B cell (primary cell): Measurements from ENCODE around the gene EDN1. TPM values are rescaled to one million over a fixed set of nuclear protein-coding genes. Genes with fewer than 3 reads are reported as not detected.
"Not testable (repeated sequence)": the region's sequence is repeated elsewhere in the genome, so short reads cannot be mapped to it uniquely, and the experiment has no call there.

Experiments
- ATAC-seq: fragments of 200-7000 bp; cut with Tn5 transposase; one replicate; pipeline ENCODE4 v1.10.0; 2021; ENCODE audit warnings: low read depth, mild to moderate bottlenecking, moderate number of reproducible peaks, moderate library complexity
- CTCF ChIA-PET: fragments of 350-600 bp; sonication (Branson Sonifier 250); formaldehyde crosslinking; loops from one replicate; lab custom pipeline; 2021; ENCODE audit warnings: antibody characterized with exemption, inconsistent platforms; lab: Charles Lee
- POLR2A ChIA-PET: fragments of 350-600 bp; sonication (Branson Sonifier 250); formaldehyde crosslinking; loops from one replicate; lab custom pipeline; 2021; ENCODE audit warnings: antibody characterized with exemption; lab: Charles Lee
- DNase-seq: peaks from one replicate; pipeline ENCODE4 v3.0.0; 2013
- H2AFZ ChIP-seq: 2 replicates; pipeline ENCODE4 v1.6.1; 2012; ENCODE audit warnings: mild to moderate bottlenecking, low read depth, low read length; ENCODE audit not compliant: insufficient read depth, poor library complexity, severe bottlenecking
- H3K27ac ChIP-seq, 2 donors: 1 replicate in 1 of 2; 2 replicates in 1 of 2; pipeline ENCODE4 v1.5.1; 2012 to 2013; ENCODE audit warnings: low read length in 2 of 2, mild to moderate bottlenecking in 2 of 2, moderate library complexity in 1 of 2
- H3K27me3 ChIP-seq, 4 experiments: fragments of 200-600 bp in 1 of 4; sonication (generic) in 1 of 4; replicated peaks in 1 of 4; 1 replicate in 2 of 4; 2 replicates in 2 of 4; pipeline versions ENCODE4 v1.6.1 to v1.7.0; 2013 to 2016; ENCODE audit warnings: low read length in 3 of 4, mild to moderate bottlenecking in 2 of 4, mixed read lengths in 1 of 4, moderate library complexity in 1 of 4; ENCODE audit not compliant: insufficient read depth in 4 of 4, control insufficient read depth in 3 of 4; ENCODE audit errors: control extremely low read depth in 1 of 4
- H3K36me3 ChIP-seq, 2 experiments: replicated peaks in 1 of 2; 1 replicate in 1 of 2; 2 replicates in 1 of 2; pipeline versions ENCODE4 v1.6.1 to v1.7.1; 2013; ENCODE audit warnings: low read length in 1 of 2; ENCODE audit not compliant: insufficient read depth in 2 of 2, control insufficient read depth in 1 of 2; ENCODE audit errors: control extremely low read depth in 1 of 2, extremely low read depth in 1 of 2
- H3K4me1 ChIP-seq, 2 donors: fragments of 200-600 bp in 1 of 2; sonication (generic) in 1 of 2; 1 replicate in 1 of 2; 2 replicates in 1 of 2; pipeline versions ENCODE4 v1.5.1 to v1.6.1; 2013 to 2017; ENCODE audit warnings: low read length in 2 of 2; ENCODE audit not compliant: control insufficient read depth in 2 of 2, insufficient read depth in 2 of 2
- H3K4me2 ChIP-seq: replicated peaks from 2 replicates; pipeline ENCODE3; 2012; ENCODE audit warnings: mild to moderate bottlenecking, low read depth, low read length; ENCODE audit not compliant: poor library complexity, severe bottlenecking
- H3K4me3 ChIP-seq, 5 experiments: fragments of 200-600 bp in 1 of 5; sonication (generic) in 1 of 5; 1 replicate in 3 of 5; 2 replicates in 2 of 5; pipeline versions ENCODE4 v1.5.1 to v1.7.0; 2011 to 2016; ENCODE audit warnings: low read length in 4 of 5, mild to moderate bottlenecking in 4 of 5, low read depth in 2 of 5, control low read depth in 1 of 5, moderate library complexity in 1 of 5; ENCODE audit not compliant: insufficient read depth in 1 of 5; ENCODE audit errors: control extremely low read depth in 1 of 5, extremely low read depth in 1 of 5
- H3K79me2 ChIP-seq: fragments of 200-600 bp; sonication (generic); one replicate; pipeline ENCODE4 v1.6.0; 2016; ENCODE audit warnings: low read length; ENCODE audit not compliant: control insufficient read depth, insufficient read depth
- H3K9ac ChIP-seq: fragments of 200-600 bp; sonication (generic); 2 replicates; pipeline ENCODE4 v1.6.1; 2017; ENCODE audit warnings: mild to moderate bottlenecking, low read length, moderate library complexity
- H3K9me3 ChIP-seq, 3 donors: one replicate each; pipeline versions ENCODE4 v1.6.1 to v1.7.1; 2013; ENCODE audit warnings: low read length in 2 of 3; ENCODE audit not compliant: control insufficient read depth in 2 of 3, insufficient read depth in 1 of 3; ENCODE audit errors: control extremely low read depth in 1 of 3
- H4K20me1 ChIP-seq: 2 replicates; pipeline ENCODE4 v1.6.0; 2012; ENCODE audit warnings: mild to moderate bottlenecking, low read length; ENCODE audit not compliant: insufficient read depth, control insufficient read depth, poor library complexity, severe bottlenecking
- H3K27ac Mint-ChIP-seq: one replicate; pipeline ENCODE4 v1.8.0; 2021; ENCODE audit warnings: mixed read lengths
- H3K27me3 Mint-ChIP-seq: one replicate; pipeline ENCODE4 v1.8.0; 2021; ENCODE audit warnings: mixed read lengths
- H3K4me1 Mint-ChIP-seq: one replicate; pipeline ENCODE4 v1.8.0; 2021; ENCODE audit warnings: mixed read lengths
- H3K4me3 Mint-ChIP-seq: one replicate; pipeline ENCODE4 v1.8.0; 2021; ENCODE audit warnings: mixed read lengths
- H3K9me3 Mint-ChIP-seq: one replicate; pipeline ENCODE4 v1.8.0; 2022; ENCODE audit warnings: mixed read lengths; ENCODE audit not compliant: insufficient read depth
- CTCF ChIP-seq: fragments of 200-600 bp; IDR thresholded peaks from one replicate; pipeline ENCODE4 v1.8.0; 2022; ENCODE audit warnings: antibody characterized with exemption, mild to moderate bottlenecking
- EZH2 ChIP-seq: IDR thresholded peaks from 2 replicates; pipeline ENCODE4 v1.6.1; 2012; ENCODE audit warnings: borderline replicate concordance, low read depth, mild to moderate bottlenecking, moderate library complexity, low read length; ENCODE audit not compliant: insufficient read depth, poor library complexity, severe bottlenecking
- WGBS: methylation state at CpG from one replicate; pipeline ENCODE4 v1.1.5; 2013; ENCODE audit warnings: missing lambda C conversion rate; ENCODE audit not compliant: insufficient coverage; 5-methylcytosine and 5-hydroxymethylcytosine counted together
- intact Hi-C: fragments of 100-400 bp; cut with micrococcal nuclease; formaldehyde crosslinking; loops from one replicate; pipeline ENCODE4 v1.10.0; 2022
- polyA plus RNA-seq: library from polyadenylated mRNA; depleted of rRNA; stranded (reverse); fragments of >200 nt; gene quantifications from 2 replicates; pipeline ENCODE4 v1.2.3, GENCODE V29; 2012
- total RNA-seq, 2 donors: library from RNA; stranded (reverse); fragments of 120-200 nt in 1 of 2; gene quantifications; 1 replicate in 1 of 2; 2 replicates in 1 of 2; pipeline versions ENCODE4 v1.2.3 to v1.2.4, GENCODE V29; 2013 to 2022

EDN1 gene
- total and polyA plus RNA-seq, 2 donors (not counting 1 experiment from before 2014, with no cell fraction given): 1.4 to 2.1 TPM

DNA sequence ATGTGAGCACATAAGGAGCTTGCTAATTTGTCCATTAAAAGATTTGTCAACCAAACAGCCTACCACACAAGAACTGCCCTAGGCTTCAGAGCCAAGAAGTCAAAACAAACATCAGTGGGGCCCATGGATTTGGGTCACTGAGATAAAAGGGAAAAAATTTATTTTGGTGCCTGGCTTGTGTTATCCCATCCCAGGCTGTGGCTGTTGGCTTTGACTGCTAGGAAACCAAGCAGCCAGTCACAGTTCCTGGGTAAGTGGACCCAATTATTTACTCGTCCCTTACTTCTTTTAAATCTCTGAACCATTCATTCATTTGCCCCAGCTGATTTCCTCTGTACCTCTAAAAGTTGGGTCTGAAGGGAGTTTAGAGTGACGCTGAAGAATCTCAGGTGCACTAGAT, 41.3 kb downstream of the EDN1 start:
- Histone ChIP-seq H3K79me2 (no peaks in the 10 kb centered on the region), H3K27ac (no peak overlapping the region), H3K36me3 (no peaks in the 10 kb centered on the region), H3K4me1 (peaks cover 3% of the 10 kb centered on the region in 2 donors), H3K27me3 (no peaks in the 10 kb centered on the region), H2AFZ (no peak overlapping the region), H4K20me1 (no peaks in the 10 kb centered on the region), H3K9me3 (no peaks in the 10 kb centered on the region), H3K4me3 (no peak overlapping the region), H3K4me2 (no peak overlapping the region), H3K9ac (no peak overlapping the region)
- no CpG with 5 or more reads among the region's 2 CpGs for WGBS
- Mint-ChIP-seq H3K27ac (no peak overlapping the region), H3K4me1 (peaks cover 11% of the 10 kb centered on the region), H3K27me3 (peaks cover 4% of the 10 kb centered on the region), H3K9me3 (no peaks in the 10 kb centered on the region), H3K4me3 (no peak overlapping the region)
- TF ChIP-seq EZH2 (no peak), CTCF (no peak)
- ChIA-PET CTCF (no interaction called here), POLR2A (no interaction called here)
- intact Hi-C loops: no loop called here
- no peak for ATAC-seq
- DNase-seq: no peak

GRCh38 chr6:12331951-12332749, 42.0 kb downstream of the EDN1 start:
- no peak overlapping the region for H3K27ac Mint-ChIP-seq
- ATAC-seq (no peak), DNase-seq (no peak)
- Histone ChIP-seq H4K20me1 (no peaks in the 10 kb centered on the region), H3K4me3 (no peak overlapping the region), H3K27me3 (no peaks in the 10 kb centered on the region), H2AFZ (no peak overlapping the region), H3K4me1 (peaks cover 3% of the 10 kb centered on the region in 2 donors), H3K79me2 (no peaks in the 10 kb centered on the region), H3K4me2 (no peak overlapping the region), H3K27ac (no peak overlapping the region), H3K9me3 (no peaks in the 10 kb centered on the region), H3K9ac (no peak overlapping the region), H3K36me3 (no peaks in the 10 kb centered on the region)
- WGBS: 86% methylated on average over 2 of the region's 8 CpGs
- ChIA-PET CTCF (no interaction called here), POLR2A (no interaction called here)
- no peak for TF ChIP-seq CTCF
- no peak for TF ChIP-seq EZH2
- intact Hi-C loops: no loop called here
- no peak overlapping the region for H3K4me3 Mint-ChIP-seq
- peaks cover 11% of the 10 kb centered on the region for H3K4me1 Mint-ChIP-seq
- H3K27me3 Mint-ChIP-seq: peaks cover 4% of the 10 kb centered on the region
- H3K9me3 Mint-ChIP-seq: no peaks in the 10 kb centered on the region

DNA sequence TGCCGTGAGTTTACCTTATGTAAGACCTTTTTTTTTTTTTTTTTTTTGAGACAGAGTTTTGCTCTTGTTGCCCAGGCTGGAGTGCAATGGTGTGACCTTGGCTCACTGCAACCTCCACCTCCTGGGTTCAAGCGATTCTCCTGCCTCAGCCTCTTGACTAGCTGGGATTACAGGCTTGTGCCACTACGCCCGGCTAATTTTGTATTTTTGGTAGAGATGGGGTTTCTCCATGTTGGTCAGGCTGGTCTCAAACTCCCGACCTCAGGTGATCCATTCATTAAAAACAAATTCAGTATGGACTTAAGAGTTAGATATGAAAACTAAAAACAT, 42.6 kb downstream of the EDN1 start:
- H4K20me1 ChIP-seq, H3K9me3 ChIP-seq, ATAC-seq, H2AFZ ChIP-seq, H3K4me1 ChIP-seq, POLR2A ChIA-PET, CTCF ChIA-PET, H3K79me2 ChIP-seq, H3K36me3 ChIP-seq, intact Hi-C loops, H3K4me3 ChIP-seq, H3K4me2 ChIP-seq, DNase-seq, H3K27me3 Mint-ChIP-seq, H3K27me3 ChIP-seq, H3K27ac Mint-ChIP-seq, H3K27ac ChIP-seq, H3K9me3 Mint-ChIP-seq, H3K4me3 Mint-ChIP-seq, H3K9ac ChIP-seq: not testable (repeated sequence)
- H3K4me1 Mint-ChIP-seq: peaks cover 11% of the 10 kb centered on the region
- whole genome bisulfite sequencing: no CpG with 5 or more reads among the region's 5 CpGs
